Colon (tissue), 2 donors: ENCODE data around the gene CIT.

Experiments
- FAIRE-seq: peaks from 2 replicates; lab custom pipeline; 2012; peaks lifted over from hg19 to GRCh38; lab: Jason Lieb, UNC
- donor health status: control.
- donor health status: control.

CIT gene

GRCh38 chr12:119859241-119859640, 17.9 kb downstream of the CIT start:
- no peak for FAIRE-seq

GRCh38 chr12:119857041-119857591, 20.0 kb downstream of the CIT start:
- no peak for FAIRE-seq

DNA sequence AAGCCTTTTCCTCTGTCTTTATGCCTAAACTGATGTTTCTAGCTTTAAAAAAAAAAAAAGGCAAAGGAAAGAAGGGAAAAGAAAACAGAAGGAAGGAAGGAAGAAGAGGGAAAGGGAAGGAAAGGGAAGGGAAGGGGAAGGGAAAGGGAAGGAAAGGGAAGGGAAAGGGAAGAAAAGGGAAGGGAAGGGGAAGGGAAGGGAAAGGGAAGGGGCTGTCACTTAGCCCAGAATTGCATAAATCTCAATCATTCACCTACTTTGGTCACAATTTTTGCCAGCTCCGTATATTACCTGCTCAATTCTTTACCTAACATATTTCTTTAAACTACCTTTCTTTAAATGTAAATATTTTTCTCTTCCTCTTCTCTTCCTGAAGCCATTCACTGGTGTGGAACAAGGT, 26.8 kb downstream of the CIT start:
- no peak for FAIRE-seq

GRCh38 chr12:119843100-119843499, 34.0 kb downstream of the CIT start:
- FAIRE-seq = no peak

GRCh38 chr12:119842380-119842779, 34.7 kb downstream of the CIT start:
- FAIRE-seq = no peak

- FAIRE-seq = no peak
Observed at GRCh38 chr12:119841433-119842210, 35.5 kb downstream of the CIT start.

DNA sequence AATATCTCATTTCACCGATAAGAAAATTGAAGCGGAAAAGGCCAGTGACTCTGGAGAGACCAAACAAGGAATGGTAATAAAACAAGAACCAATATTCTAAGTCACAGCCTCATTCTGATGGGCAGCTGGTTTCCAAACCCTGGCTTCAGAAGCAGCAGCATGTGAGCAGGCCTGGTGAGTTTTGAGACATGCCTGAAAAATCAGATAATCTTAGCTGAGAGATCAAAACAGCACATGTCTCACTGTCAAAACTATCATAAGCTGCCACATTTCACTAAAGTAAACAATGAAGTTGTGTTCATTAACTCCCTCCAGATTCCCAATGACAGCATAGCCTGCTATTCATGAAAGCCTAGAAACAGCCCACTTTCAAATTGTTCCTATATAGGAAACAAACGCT, 36.5 kb downstream of the CIT start:
- FAIRE-seq = no peak

DNA sequence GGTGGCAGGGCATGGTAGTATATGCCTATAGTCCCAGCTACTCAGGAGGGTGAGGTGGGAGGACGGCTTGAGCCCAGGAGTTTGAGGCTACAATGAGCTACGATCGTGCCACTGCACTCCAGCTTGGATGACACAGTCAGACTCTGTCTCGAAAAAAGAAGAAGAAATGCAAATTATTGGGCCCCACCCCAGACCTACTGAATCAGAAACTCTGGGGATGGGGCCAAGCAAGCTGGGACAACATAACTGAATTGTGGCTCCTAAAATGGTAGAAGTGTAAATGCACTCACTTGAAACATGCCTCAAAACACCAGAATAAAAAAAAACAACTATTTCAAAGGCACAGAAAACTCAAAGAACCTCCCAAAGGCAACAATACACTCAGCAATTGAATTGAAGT, 37.0 kb downstream of the CIT start:
- no peak for FAIRE-seq

- FAIRE-seq = no peak
Observed at GRCh38 chr12:119838826-119839600, 38.1 kb downstream of the CIT start.

GRCh38 chr12:119836781-119837180, 40.3 kb downstream of the CIT start:
- FAIRE-seq = no peak

- no peak for FAIRE-seq
Observed at GRCh38 chr12:119835068-119835467, 42.1 kb downstream of the CIT start.

DNA sequence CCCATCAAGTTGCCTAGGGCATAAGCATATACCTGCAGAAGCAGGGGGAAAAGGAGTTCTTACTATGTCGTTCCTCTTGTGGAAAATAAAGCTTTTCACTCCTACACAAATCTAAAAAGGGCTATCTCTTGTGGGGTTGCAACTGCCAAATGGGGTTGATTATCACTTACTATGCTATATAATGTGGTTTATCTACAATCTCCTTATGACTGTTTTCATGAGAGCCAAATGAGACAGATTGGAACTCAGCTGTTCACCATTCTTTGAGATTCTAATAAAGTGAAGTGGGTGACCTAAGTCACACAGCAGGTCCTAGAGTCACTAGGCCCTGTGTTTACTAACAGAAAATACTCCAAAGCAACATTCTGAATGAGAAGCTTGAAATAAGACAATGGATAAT, 47.7 kb downstream of the CIT start:
- FAIRE-seq = no peak

- no peak for FAIRE-seq
Observed at GRCh38 chr12:119828300-119828699, 48.8 kb downstream of the CIT start.

DNA sequence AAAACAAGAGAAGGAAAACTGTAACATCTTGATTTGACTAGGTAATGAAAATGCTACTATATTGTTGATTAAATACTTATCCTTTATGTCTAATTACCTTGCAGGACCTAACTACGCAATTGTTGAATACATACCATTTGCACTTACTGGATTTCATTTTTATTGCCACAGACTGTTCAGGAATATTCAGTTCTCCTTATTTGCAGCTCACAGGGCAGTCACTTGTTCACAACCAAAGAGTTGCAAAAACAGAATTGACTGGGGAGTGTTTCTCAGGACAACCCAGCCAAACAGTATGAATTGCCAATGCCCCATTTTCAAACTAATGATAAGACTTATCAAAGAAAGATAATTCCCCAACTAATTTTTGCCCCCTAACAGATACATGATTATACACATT, 49.4 kb downstream of the CIT start:
- no peak for FAIRE-seq

GRCh38 chr12:119826661-119827445, 50.3 kb downstream of the CIT start:
- no peak for FAIRE-seq

DNA sequence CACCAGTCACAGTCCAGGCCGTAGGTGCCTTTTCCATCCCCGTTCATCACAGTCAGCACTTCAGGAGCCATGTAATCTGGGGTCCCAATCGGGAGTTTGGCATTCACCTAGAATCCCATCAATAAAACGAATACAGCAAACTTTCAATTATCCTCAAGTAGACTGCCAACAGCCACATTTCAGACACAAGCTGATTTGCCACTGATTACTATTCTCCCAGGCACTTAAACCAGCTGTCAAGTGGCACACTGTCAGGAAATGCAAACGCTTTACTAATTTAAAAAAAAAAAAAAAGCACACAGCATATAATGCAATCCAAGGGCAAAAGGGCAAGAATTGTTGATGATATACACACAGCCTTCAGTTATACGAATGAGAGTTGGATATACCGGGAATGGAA, 51.9 kb downstream of the CIT start:
- no peak for FAIRE-seq

- no peak for FAIRE-seq
Observed at GRCh38 chr12:119822046-119822445, 55.1 kb downstream of the CIT start.

GRCh38 chr12:119819322-119819721, 57.8 kb downstream of the CIT start:
- FAIRE-seq = no peak

- FAIRE-seq = no peak
Observed at GRCh38 chr12:119817546-119818343, 59.4 kb downstream of the CIT start.

- FAIRE-seq = no peak
Observed at GRCh38 chr12:119809023-119809422, 68.1 kb downstream of the CIT start.

DNA sequence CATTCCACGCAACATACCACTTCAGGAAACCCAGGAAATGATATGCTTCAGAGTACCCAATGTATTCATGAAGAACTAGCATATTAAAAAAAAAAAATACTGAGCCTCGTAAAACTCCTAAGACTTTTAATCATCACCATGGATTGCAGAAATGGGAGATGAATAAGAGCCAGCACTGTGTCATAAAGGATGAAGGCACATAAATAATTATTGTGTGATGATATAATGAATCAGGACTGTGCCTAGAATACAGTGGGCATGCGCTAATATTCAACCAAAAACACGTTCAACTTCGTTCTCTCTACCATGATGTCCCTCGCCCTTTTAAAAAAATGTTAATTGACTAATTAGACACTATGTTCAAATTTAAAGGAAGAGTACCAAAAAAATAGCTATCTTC, 68.7 kb downstream of the CIT start:
- FAIRE-seq = no peak

DNA sequence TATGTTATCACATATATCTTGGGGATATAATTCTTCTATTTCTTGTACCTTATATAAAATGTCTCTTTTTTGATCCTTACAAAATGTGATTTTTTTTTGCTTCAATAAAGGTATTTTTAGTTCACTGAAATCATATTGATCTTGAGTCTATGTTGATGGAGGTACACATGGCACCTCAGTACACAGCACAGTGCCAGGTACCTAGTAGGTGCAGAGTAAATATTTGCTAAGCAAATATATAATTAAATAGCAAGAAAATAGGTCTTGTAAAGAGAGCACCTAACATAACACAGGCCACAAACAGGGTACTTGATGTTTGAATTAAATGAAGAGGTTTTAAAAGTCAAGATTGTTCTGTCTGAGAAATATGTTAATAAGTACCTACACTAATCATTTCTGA, 69.7 kb downstream of the CIT start:
- no peak for FAIRE-seq
